Activated CD4-positive, alpha-beta T cell treated with anti-CD3 and anti-CD28 coated beads, Interleukin-2, amount 10 ng/mL, durations not matched to agents 24 days and 14 days (primary cell): Measurements from ENCODE around the gene PGLYRP3. TPM values are rescaled to one million over a fixed set of nuclear protein-coding genes. Genes with fewer than 3 reads are reported as not detected.

Source experiments
- DNase-seq: peaks from one replicate; pipeline ENCODE4 v3.0.0; 2022
- H3K27ac Mint-ChIP-seq: one replicate; pipeline ENCODE4 v1.8.0; 2022; ENCODE audit warnings: mild to moderate bottlenecking, mixed read lengths
- H3K27me3 Mint-ChIP-seq: one replicate; pipeline ENCODE4 v1.8.0; 2022; ENCODE audit warnings: mixed read lengths
- H3K36me3 Mint-ChIP-seq: one replicate; pipeline ENCODE4 v1.8.0; 2022; ENCODE audit warnings: low read depth, mild to moderate bottlenecking, mixed read lengths
- H3K4me1 Mint-ChIP-seq: one replicate; pipeline ENCODE4 v1.8.0; 2021; ENCODE audit warnings: mixed read lengths
- H3K4me3 Mint-ChIP-seq: one replicate; pipeline ENCODE4 v1.8.0; 2022; ENCODE audit warnings: mild to moderate bottlenecking, moderate library complexity, mixed read lengths
- H3K9me3 Mint-ChIP-seq: one replicate; pipeline ENCODE4 v1.8.0; 2021; ENCODE audit warnings: mixed read lengths
- intact Hi-C: fragments of 100-400 bp; cut with micrococcal nuclease; formaldehyde crosslinking; loops from one replicate; pipeline ENCODE4 v1.15.1; 2023
- total RNA-seq: library from RNA; stranded (reverse); gene quantifications from 2 replicates; pipeline ENCODE4 v1.2.3, GENCODE V29; 2022

Gene PGLYRP3
- total RNA-seq, 1 donor from 2014 or later = not detected

DNA sequence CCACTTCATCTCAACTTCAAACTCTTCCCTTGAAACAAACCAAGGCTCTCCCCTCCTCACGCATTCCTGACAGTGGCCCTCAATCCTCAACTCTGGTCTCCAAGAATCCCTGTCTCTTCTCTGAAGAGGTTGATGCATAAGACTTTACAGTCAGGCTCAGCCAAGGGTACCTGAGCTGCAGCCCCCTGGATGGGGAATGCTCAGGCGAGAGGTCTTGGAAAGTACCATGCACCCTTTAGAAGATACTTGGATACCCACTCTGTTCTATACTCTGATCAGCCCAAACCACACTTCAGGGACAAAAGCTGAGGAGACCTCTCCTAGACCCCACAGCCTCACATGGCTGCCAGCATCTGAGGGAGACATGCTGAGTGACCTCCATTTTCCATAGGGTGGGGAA lies 536 bp upstream of the PGLYRP3 start:
- Mint-ChIP-seq H3K27me3 (peaks cover 11% of the 10 kb centered on the region), H3K9me3 (no peaks in the 10 kb centered on the region), H3K4me3 (no peak overlapping the region), H3K36me3 (no peaks in the 10 kb centered on the region), H3K4me1 (no peaks in the 10 kb centered on the region), H3K27ac (no peak overlapping the region)
- intact Hi-C loops = no loop called here
- DNase-seq = no peak

DNA sequence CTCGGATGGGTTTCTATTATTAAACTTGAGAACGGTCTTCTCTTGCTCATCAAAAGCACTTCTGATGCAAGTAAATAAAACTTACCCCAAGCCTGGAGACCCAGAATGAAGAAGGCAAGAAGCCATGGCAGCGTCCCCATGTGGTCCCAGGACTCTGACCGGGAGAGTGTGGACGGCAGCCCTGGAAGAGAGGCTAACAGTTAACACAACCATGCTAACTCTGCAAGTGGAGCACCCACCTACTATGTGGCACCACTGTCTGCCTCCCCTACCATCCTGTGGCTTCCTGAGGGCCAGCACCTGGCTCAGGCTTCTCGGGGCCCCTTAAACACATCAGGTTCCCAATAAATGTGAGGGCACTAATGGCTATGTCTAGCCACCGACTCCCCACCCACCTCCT lies 2.2 kb downstream of the PGLYRP3 start:
- Mint-ChIP-seq H3K27ac (no peak overlapping the region), H3K4me1 (no peaks in the 10 kb centered on the region), H3K9me3 (no peaks in the 10 kb centered on the region), H3K4me3 (no peak overlapping the region), H3K36me3 (no peaks in the 10 kb centered on the region), H3K27me3 (peaks cover 1% of the 10 kb centered on the region)
- intact Hi-C loops = no loop called here
- peak; percentile 49 for DNase-seq

GRCh38 chr1:153309441-153309840 lies 3.3 kb downstream of the PGLYRP3 start:
- intact Hi-C loops = no loop called here
- Mint-ChIP-seq H3K27me3 (peaks cover 4% of the 10 kb centered on the region), H3K36me3 (no peaks in the 10 kb centered on the region), H3K4me1 (no peaks in the 10 kb centered on the region), H3K9me3 (no peaks in the 10 kb centered on the region), H3K4me3 (no peak overlapping the region), H3K27ac (no peak overlapping the region)
- DNase-seq = peak; percentile 23

DNA sequence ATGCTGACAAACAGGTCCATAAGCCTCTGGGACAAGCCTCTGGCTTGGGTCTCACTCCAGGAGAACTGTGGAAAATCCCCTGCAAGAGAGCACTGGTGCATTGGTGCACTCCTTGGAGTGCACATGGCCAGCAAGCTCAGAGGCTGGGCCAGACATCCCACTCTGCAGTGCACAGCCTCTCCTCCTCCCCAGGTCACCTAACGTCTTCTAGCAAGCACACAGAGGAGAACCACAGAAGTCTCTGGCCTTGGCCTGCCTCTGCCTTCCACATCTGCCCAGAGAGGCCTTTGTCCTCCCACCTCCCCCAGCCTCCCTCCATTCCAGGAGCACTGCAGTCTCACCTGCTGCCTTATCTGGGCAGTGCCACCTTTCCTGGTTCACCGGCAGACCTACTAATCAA lies 4.2 kb downstream of the PGLYRP3 start:
- Mint-ChIP-seq H3K4me1 (no peaks in the 10 kb centered on the region), H3K4me3 (no peak overlapping the region), H3K36me3 (no peaks in the 10 kb centered on the region), H3K27me3 (peaks cover 4% of the 10 kb centered on the region), H3K9me3 (no peaks in the 10 kb centered on the region), H3K27ac (no peak overlapping the region)
- intact Hi-C loops = no loop called here
- no peak for DNase-seq

- no peak for DNase-seq
- Mint-ChIP-seq H3K36me3 (no peaks in the 10 kb centered on the region), H3K27ac (no peak overlapping the region), H3K9me3 (no peaks in the 10 kb centered on the region), H3K4me3 (no peak overlapping the region), H3K27me3 (peaks cover 4% of the 10 kb centered on the region), H3K4me1 (no peaks in the 10 kb centered on the region)
- intact Hi-C loops = no loop called here
Observed at GRCh38 chr1:153307221-153307600, 5.5 kb downstream of the PGLYRP3 start.

- H3K4me1 Mint-ChIP-seq = no peaks in the 10 kb centered on the region
- H3K4me3 Mint-ChIP-seq = no peak overlapping the region
- no peaks in the 10 kb centered on the region for H3K36me3 Mint-ChIP-seq
- H3K27ac Mint-ChIP-seq = no peak overlapping the region
- H3K27me3 Mint-ChIP-seq = peaks cover 4% of the 10 kb centered on the region
- DNase-seq = no peak
- H3K9me3 Mint-ChIP-seq = no peaks in the 10 kb centered on the region
- intact Hi-C loops = no loop called here
Observed at GRCh38 chr1:153306303-153307220, 6.2 kb downstream of the PGLYRP3 start.

GRCh38 chr1:153305682-153306081 lies 7.1 kb downstream of the PGLYRP3 start:
- Mint-ChIP-seq H3K9me3 (no peaks in the 10 kb centered on the region), H3K27me3 (peaks cover 4% of the 10 kb centered on the region), H3K27ac (no peak overlapping the region), H3K36me3 (no peaks in the 10 kb centered on the region), H3K4me3 (no peak overlapping the region), H3K4me1 (no peaks in the 10 kb centered on the region)
- DNase-seq = no peak
- intact Hi-C loops = no loop called here

DNA sequence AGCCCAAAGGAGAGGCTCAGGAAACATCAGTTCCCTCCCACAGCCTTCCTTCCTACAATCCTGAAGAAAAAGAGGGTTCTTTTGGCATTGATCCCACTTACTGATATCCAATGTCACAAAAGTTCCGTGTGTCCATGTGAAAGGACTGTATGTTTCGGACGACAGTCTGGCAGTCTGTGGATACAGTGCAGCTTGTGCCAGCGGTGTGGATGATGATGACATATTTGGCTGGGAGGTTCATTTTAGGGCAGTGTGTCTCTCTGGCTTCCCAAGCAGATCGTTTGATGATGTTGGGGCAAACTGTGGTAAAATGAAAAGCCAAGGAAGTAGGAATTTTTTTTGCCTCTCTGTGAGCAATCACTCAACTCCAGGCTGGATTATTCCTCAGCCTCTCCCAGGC lies 10.4 kb downstream of the PGLYRP3 start:
- Mint-ChIP-seq H3K36me3 (no peaks in the 10 kb centered on the region), H3K27ac (no peak overlapping the region), H3K4me3 (no peak overlapping the region), H3K9me3 (no peaks in the 10 kb centered on the region), H3K27me3 (peaks cover 4% of the 10 kb centered on the region), H3K4me1 (no peaks in the 10 kb centered on the region)
- no peak for DNase-seq
- intact Hi-C loops = no loop called here

GRCh38 chr1:153293851-153294250 lies 18.9 kb downstream of the PGLYRP3 start:
- no peak overlapping the region for H3K4me3 Mint-ChIP-seq
- intact Hi-C loops = no loop called here
- H3K27ac Mint-ChIP-seq = no peak overlapping the region
- H3K4me1 Mint-ChIP-seq = peaks cover 8% of the 10 kb centered on the region
- H3K9me3 Mint-ChIP-seq = no peaks in the 10 kb centered on the region
- H3K36me3 Mint-ChIP-seq = no peaks in the 10 kb centered on the region
- peaks cover 4% of the 10 kb centered on the region for H3K27me3 Mint-ChIP-seq
- DNase-seq = no peak

DNA sequence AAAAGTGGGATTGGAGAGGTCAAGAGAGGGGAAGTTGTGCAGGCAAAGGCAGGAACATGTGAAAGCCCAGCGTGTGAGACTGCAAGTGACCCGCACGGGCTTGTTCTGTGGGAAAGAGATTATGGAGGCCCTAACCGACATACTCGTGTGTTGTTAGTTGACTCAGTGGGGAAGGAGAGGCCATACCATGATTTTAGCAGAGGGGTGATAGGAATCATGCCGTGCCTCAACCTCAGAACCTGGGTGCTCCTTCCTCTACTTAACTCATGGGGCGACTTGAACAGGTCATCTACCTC lies 19.3 kb downstream of the PGLYRP3 start:
- Mint-ChIP-seq H3K4me3 (no peak overlapping the region), H3K4me1 (peaks cover 8% of the 10 kb centered on the region), H3K27me3 (peaks cover 4% of the 10 kb centered on the region), H3K36me3 (no peaks in the 10 kb centered on the region), H3K9me3 (no peaks in the 10 kb centered on the region), H3K27ac (no peak overlapping the region)
- intact Hi-C loops = no loop called here
- no peak for DNase-seq

DNA sequence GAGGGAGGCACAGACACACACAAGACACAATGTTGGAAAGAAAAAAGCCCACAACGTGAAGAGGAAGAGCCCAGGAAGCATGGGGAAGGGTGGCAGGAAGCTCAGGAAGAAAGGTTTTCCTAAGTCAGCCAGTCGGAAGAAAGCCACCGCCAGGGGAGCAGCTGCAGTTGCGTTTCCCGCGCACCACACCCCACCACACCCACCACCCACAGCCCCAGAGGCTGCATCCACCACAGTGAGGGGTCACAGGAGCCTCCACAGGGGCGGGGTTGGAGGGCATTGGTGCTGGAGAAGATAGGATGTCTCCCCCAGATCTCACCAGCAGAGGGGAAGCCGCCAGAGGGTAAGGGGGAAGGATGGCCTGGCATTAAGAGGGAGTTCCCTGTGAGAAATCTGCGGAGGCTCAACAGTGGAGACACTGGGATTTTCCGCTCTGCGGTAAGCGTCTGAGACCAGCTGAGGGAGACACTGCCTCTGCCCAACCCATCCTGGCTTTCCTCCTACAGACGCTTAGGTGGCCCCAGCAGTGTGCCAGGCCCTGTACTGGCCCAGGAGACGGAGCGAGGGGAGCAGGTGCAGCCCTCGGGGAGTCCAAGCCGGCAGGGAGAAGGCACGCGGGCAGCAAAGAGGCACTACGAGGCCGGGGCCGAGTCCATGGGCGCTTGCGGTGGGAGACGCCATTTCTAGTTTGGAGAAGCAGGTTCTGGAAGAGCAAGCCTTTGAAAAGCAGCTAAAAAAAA lies 19.8 kb downstream of the PGLYRP3 start:
- Mint-ChIP-seq H3K27me3 (peaks cover 4% of the 10 kb centered on the region), H3K4me3 (no peak overlapping the region), H3K9me3 (no peaks in the 10 kb centered on the region), H3K36me3 (no peaks in the 10 kb centered on the region), H3K4me1 (peaks cover 8% of the 10 kb centered on the region), H3K27ac (no peak overlapping the region)
- no peak for DNase-seq
- intact Hi-C loops = no loop called here

- H3K36me3 Mint-ChIP-seq = no peaks in the 10 kb centered on the region
- peaks cover 8% of the 10 kb centered on the region for H3K4me1 Mint-ChIP-seq
- no peaks in the 10 kb centered on the region for H3K9me3 Mint-ChIP-seq
- peaks cover 4% of the 10 kb centered on the region for H3K27me3 Mint-ChIP-seq
- no peak for DNase-seq
- intact Hi-C loops = no loop called here
- no peak overlapping the region for H3K4me3 Mint-ChIP-seq
- H3K27ac Mint-ChIP-seq = no peak overlapping the region
Observed at GRCh38 chr1:153292185-153292584, 20.6 kb downstream of the PGLYRP3 start.

GRCh38 chr1:153291514-153291913 lies 21.2 kb downstream of the PGLYRP3 start:
- H3K36me3 Mint-ChIP-seq = no peaks in the 10 kb centered on the region
- H3K27me3 Mint-ChIP-seq = peaks cover 4% of the 10 kb centered on the region
- H3K9me3 Mint-ChIP-seq = no peaks in the 10 kb centered on the region
- peaks cover 8% of the 10 kb centered on the region for H3K4me1 Mint-ChIP-seq
- no peak overlapping the region for H3K4me3 Mint-ChIP-seq
- intact Hi-C loops = no loop called here
- no peak for DNase-seq
- no peak overlapping the region for H3K27ac Mint-ChIP-seq

GRCh38 chr1:153288634-153289275 lies 24.0 kb downstream of the PGLYRP3 start:
- peak; percentile 70 for DNase-seq
- Mint-ChIP-seq H3K4me1 (peaks cover 3% of the 10 kb centered on the region), H3K36me3 (no peaks in the 10 kb centered on the region), H3K27me3 (peaks cover 2% of the 10 kb centered on the region), H3K4me3 (no peak overlapping the region), H3K9me3 (no peaks in the 10 kb centered on the region), H3K27ac (no peak overlapping the region)
- intact Hi-C loops = no loop called here
